ENCODE measurements around the gene FRS2.
A peak's percentile ranks its signal among the peaks of the same experiment; 100 is the strongest.
"Not testable (repeated sequence)": the region's sequence is repeated elsewhere in the genome, so short reads cannot be mapped to it uniquely, and the experiment has no call there.

Gene FRS2

GRCh38 chr12:69470189-69471075, at the start of gene FRS2:
TSS of gene FRS2 (plus strand) at chr12:69470388. CDS start at chr12:69569031, 98,643 bp downstream.
- DNase-seq (ENCODE audit: low read depth), result peak; percentile 74

GRCh38 chr12:69421548-69421947, 48.6 kb upstream of the FRS2 start:
- no peak for DNase-seq (ENCODE audit: low read depth)

- DNase-seq (ENCODE audit: low read depth), result no peak
Measured at GRCh38 chr12:69423037-69423905, 46.9 kb upstream of the FRS2 start.

- no peak for DNase-seq (ENCODE audit: low read depth)
Measured at GRCh38 chr12:69425417-69425816, 44.8 kb upstream of the FRS2 start.

GRCh38 chr12:69428351-69429073, 41.7 kb upstream of the FRS2 start:
- no peak for DNase-seq (ENCODE audit: low read depth)

GRCh38 chr12:69430942-69431590, 39.1 kb upstream of the FRS2 start:
- DNase-seq (ENCODE audit: low read depth), result no peak

GRCh38 chr12:69431591-69432222, 38.5 kb upstream of the FRS2 start:
- DNase-seq (ENCODE audit: low read depth), result no peak

- DNase-seq (ENCODE audit: low read depth), result no peak
Measured at GRCh38 chr12:69433653-69434052, 36.5 kb upstream of the FRS2 start.

GRCh38 chr12:69435644-69436043, 34.5 kb upstream of the FRS2 start:
- no peak for DNase-seq (ENCODE audit: low read depth)

- DNase-seq (ENCODE audit: low read depth), result no peak
Measured at GRCh38 chr12:69437073-69437472, 33.1 kb upstream of the FRS2 start.

- no peak for DNase-seq (ENCODE audit: low read depth)
Measured at GRCh38 chr12:69438539-69438938, 31.6 kb upstream of the FRS2 start.

- no peak for DNase-seq (ENCODE audit: low read depth)
Measured at GRCh38 chr12:69440016-69440415, 30.2 kb upstream of the FRS2 start.

GRCh38 chr12:69440886-69441285, 29.3 kb upstream of the FRS2 start:
- no peak for DNase-seq (ENCODE audit: low read depth)

- no peak for DNase-seq (ENCODE audit: low read depth)
Measured at GRCh38 chr12:69442894-69443293, 27.3 kb upstream of the FRS2 start.

- no peak for DNase-seq (ENCODE audit: low read depth)
Measured at GRCh38 chr12:69443916-69444315, 26.3 kb upstream of the FRS2 start.

- no peak for DNase-seq (ENCODE audit: low read depth)
Measured at GRCh38 chr12:69447892-69448291, 22.3 kb upstream of the FRS2 start.

- not testable (repeated sequence) for DNase-seq (ENCODE audit: low read depth)
Measured at GRCh38 chr12:69452598-69453132, 17.5 kb upstream of the FRS2 start.

GRCh38 chr12:69456239-69456638, 13.9 kb upstream of the FRS2 start:
- DNase-seq (ENCODE audit: low read depth), result no peak

GRCh38 chr12:69457433-69457832, 12.8 kb upstream of the FRS2 start:
- DNase-seq (ENCODE audit: low read depth), result no peak

- no peak for DNase-seq (ENCODE audit: low read depth)
Measured at GRCh38 chr12:69459477-69459876, 10.7 kb upstream of the FRS2 start.

- DNase-seq (ENCODE audit: low read depth), result no peak
Measured at GRCh38 chr12:69464428-69464827, 5.8 kb upstream of the FRS2 start.
